Skeletal muscle satellite cell (primary cell): Measurements from ENCODE around the gene PPM1N.

Experiments used
- H3K27me3 ChIP-seq: 2 replicates; pipeline ENCODE4 v1.7.0; 2013; ENCODE audit warnings: low read length; ENCODE audit not compliant: control insufficient read depth, insufficient read depth
- H3K36me3 ChIP-seq: 2 replicates; pipeline ENCODE4 v1.7.0; 2013; ENCODE audit warnings: mild to moderate bottlenecking, control low read depth, low read length; ENCODE audit not compliant: insufficient read depth
- H3K4me1 ChIP-seq: 2 replicates; pipeline ENCODE4 v1.7.0; 2013; ENCODE audit warnings: low read length; ENCODE audit not compliant: control insufficient read depth, insufficient read depth
- H3K4me2 ChIP-seq: 2 replicates; pipeline ENCODE4 v1.7.0; 2013; ENCODE audit warnings: mild to moderate bottlenecking, low read length
- H3K4me3 ChIP-seq: 2 replicates; pipeline ENCODE4 v1.7.0; 2013; ENCODE audit warnings: low read length
- H3K9ac ChIP-seq: 2 replicates; pipeline ENCODE4 v1.7.0; 2013; ENCODE audit warnings: mild to moderate bottlenecking, low read depth, low read length, moderate library complexity
- H3K9me3 ChIP-seq: replicated peaks from 2 replicates; pipeline ENCODE4 v1.7.0; 2013; ENCODE audit warnings: mild to moderate bottlenecking, control low read depth, low read length

PPM1N gene

GRCh38 chr19:45515081-45515624, 16.9 kb downstream of the PPM1N start:
- Histone ChIP-seq H3K36me3 (peaks cover 53% of the 10 kb centered on the region), H3K9ac (peak overlapping the region; percentile 30), H3K4me2 (no peak overlapping the region), H3K4me1 (peaks cover 17% of the 10 kb centered on the region), H3K27me3 (no peaks in the 10 kb centered on the region), H3K4me3 (no peak overlapping the region), H3K9me3 (no peaks in the 10 kb centered on the region)

DNA sequence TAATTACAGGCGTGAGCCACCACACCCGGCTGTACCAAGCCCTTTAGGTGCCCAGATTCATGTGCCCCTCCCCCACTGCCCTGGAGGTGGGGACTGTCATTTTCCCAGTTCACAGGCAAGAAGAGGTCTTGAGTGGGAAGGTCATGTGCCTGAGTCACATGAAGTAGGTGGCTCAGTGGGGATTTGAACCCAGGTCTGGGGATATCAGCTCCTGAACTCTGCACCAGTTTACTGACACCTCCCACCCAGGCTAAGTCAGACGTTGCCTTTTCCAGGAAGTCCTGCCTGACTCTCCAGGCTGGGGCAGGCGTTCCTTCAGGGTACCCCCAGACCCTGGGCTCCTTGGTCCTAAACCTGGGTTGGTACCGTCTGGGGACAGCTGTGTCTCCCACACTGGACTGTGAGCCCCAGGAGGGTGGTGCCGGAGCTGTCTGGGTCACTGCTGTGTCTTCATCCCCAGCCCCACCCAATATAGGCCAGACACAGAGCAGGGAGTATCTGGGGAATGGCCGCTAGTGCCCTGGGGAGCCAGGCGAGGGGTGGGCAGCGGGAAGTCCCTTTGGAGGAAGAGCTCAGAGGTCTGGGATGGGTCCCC, 17.7 kb downstream of the PPM1N start:
- Histone ChIP-seq H3K27me3 (no peaks in the 10 kb centered on the region), H3K9ac (no peak overlapping the region), H3K4me2 (no peak overlapping the region), H3K4me1 (peaks cover 17% of the 10 kb centered on the region), H3K4me3 (no peak overlapping the region), H3K9me3 (no peaks in the 10 kb centered on the region), H3K36me3 (peaks cover 56% of the 10 kb centered on the region)

DNA sequence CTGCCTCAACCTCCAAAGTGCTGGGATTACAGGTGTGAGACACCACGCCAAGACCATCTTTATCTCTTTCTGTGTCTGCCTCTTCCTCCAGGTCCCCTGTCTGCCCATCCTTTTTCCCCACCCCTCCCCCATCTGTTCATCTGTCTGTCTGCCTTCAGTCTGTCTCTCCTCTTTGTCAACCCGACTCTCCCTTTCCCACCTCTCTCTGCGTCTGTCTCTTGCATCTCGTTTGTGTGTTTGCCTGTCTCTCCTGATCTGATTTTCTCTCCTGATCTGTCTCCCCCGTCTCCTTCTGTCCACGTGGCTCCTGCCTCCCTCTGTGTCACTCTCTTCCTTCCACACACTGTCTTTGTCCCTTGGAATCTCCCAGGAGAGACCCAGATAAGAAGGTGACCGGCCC, 19.0 kb downstream of the PPM1N start:
- peaks cover 61% of the 10 kb centered on the region for H3K36me3 ChIP-seq
- no peak overlapping the region for H3K4me3 ChIP-seq

DNA sequence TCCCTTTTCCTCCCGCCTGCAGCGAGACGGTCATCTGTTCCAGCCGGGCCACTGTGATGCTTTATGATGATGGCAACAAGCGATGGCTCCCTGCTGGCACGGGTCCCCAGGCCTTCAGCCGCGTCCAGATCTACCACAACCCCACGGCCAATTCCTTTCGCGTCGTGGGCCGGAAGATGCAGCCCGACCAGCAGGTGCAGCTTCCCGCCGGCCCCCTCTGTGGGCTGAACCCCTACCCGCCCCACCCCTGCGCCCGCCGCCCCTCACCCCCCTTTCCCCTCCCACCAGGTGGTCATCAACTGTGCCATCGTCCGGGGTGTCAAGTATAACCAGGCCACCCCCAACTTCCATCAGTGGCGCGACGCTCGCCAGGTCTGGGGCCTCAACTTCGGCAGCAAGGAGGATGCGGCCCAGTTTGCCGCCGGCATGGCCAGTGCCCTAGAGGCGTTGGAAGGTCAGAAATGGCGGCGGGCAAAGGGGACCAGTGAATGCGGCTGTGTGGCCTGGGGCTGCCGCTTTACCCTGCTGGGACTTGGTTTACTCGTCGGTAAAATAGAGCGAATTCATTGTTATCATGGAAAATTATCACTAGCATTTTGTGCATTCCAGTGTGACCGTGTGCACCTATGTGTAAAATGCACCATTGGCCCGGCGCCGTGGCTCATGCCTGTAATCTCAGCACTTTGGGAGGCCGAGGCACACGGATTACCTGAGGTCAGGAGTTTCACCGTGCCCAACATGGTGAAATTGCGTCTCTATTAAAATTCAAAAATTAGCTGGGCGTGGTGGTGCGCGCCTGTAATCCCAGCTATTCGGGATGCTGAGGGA, 19.6 kb downstream of the PPM1N start:
- Histone ChIP-seq H3K4me3 (no peak overlapping the region), H3K4me2 (no peak overlapping the region), H3K27me3 (no peaks in the 10 kb centered on the region), H3K9ac (no peak overlapping the region), H3K9me3 (no peaks in the 10 kb centered on the region), H3K4me1 (peaks cover 21% of the 10 kb centered on the region), H3K36me3 (peaks cover 66% of the 10 kb centered on the region)

More for the DNA sequence above, 19.0 kb downstream of the PPM1N start:
- no peak overlapping the region for H3K9ac ChIP-seq
- H3K4me2 ChIP-seq, result no peak overlapping the region
- peaks cover 17% of the 10 kb centered on the region for H3K4me1 ChIP-seq
- no peaks in the 10 kb centered on the region for H3K9me3 ChIP-seq
- H3K27me3 ChIP-seq, result no peaks in the 10 kb centered on the region

- Histone ChIP-seq H3K4me3 (no peak overlapping the region), H3K9me3 (no peaks in the 10 kb centered on the region), H3K9ac (no peak overlapping the region), H3K27me3 (no peaks in the 10 kb centered on the region), H3K4me2 (no peak overlapping the region), H3K36me3 (peaks cover 67% of the 10 kb centered on the region), H3K4me1 (peaks cover 26% of the 10 kb centered on the region)
Measured at GRCh38 chr19:45518469-45518826, 20.2 kb downstream of the PPM1N start.

GRCh38 chr19:45522010-45522941, 24.0 kb downstream of the PPM1N start:
- no peak overlapping the region for H3K4me3 ChIP-seq
- H3K9ac ChIP-seq, result peak overlapping the region; percentile 33

DNA sequence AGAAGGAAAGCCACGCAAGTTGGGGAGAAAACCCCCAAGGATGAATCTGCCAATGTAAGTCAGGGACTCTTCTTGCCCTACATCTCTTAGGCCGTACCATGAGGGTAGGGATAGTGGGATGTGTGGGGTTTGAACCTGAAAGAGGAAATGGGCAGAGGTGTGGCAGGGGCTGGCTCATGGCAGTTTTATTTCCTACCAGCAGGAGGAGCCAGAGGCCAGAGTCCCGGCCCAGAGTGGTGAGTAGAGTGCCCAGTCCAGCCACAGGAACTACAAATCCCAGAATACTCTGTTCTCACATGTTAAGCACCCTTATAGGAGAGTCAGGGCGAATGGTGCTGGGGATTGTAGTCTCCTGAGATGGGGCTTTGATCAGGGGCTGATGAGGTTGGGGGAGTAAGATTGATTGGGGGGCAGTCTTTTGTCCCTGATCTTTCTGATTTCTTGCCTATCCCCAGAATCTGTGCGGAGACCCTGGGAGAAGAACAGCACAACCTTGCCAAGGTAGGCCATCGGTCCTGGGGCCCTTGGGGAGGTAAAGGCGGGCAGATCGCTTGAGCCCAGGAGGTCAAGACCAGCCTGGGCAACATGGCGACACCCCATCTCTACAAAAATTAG, 25.5 kb downstream of the PPM1N start:
- Histone ChIP-seq H3K4me3 (no peak overlapping the region), H3K36me3 (peaks cover 71% of the 10 kb centered on the region), H3K9ac (peak overlapping the region; percentile 29), H3K4me1 (peaks cover 10% of the 10 kb centered on the region), H3K9me3 (no peaks in the 10 kb centered on the region), H3K27me3 (no peaks in the 10 kb centered on the region), H3K4me2 (peak overlapping the region; percentile 24)

More at GRCh38 chr19:45522010-45522941, 24.0 kb downstream of the PPM1N start:
- Histone ChIP-seq H3K36me3 (peaks cover 72% of the 10 kb centered on the region), H3K4me2 (no peak overlapping the region), H3K27me3 (no peaks in the 10 kb centered on the region), H3K4me1 (peaks cover 10% of the 10 kb centered on the region), H3K9me3 (no peaks in the 10 kb centered on the region)

DNA sequence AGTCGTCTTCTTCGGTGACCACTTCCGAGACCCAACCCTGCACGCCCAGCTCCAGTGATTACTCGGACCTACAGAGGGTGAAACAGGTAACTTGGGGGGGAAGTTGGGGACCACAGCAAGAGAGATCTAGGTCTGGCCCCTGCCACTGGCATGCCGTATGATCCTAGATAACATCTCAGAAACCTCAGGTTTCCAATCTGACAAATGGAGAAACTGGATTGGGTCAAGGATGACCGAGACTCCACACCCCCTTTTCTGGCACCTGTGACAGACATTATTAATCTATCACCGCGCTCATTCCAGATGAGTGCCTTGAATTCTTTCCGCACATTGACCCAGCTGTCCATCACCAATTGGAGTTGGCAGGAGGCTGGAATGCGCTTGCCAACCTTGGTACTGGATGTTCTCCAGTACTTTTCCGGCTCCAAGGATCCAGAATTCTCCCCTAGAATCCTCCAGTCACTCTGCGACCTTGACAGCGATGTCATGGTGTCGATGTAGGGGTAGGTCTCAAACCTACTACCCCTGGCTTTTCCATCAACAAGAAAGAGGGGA, 26.4 kb downstream of the PPM1N start:
- Histone ChIP-seq H3K4me1 (peaks cover 10% of the 10 kb centered on the region), H3K27me3 (no peaks in the 10 kb centered on the region), H3K4me2 (no peak overlapping the region), H3K4me3 (no peak overlapping the region), H3K36me3 (peaks cover 78% of the 10 kb centered on the region), H3K9me3 (no peaks in the 10 kb centered on the region), H3K9ac (no peak overlapping the region)

DNA sequence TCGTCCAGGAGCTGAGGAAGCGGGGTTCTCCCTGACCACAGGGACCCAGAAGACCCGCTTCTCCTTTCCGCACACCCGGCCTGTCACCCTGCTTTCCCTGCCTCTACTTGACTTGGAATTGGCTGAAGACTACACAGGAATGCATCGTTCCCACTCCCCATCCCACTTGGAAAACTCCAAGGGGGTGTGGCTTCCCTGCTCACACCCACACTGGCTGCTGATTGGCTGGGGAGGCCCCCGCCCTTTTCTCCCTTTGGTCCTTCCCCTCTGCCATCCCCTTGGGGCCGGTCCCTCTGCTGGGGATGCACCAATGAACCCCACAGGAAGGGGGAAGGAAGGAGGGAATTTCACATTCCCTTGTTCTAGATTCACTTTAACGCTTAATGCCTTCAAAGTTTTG, 27.9 kb downstream of the PPM1N start:
- no peak overlapping the region for H3K9ac ChIP-seq
- no peak overlapping the region for H3K4me3 ChIP-seq
- peaks cover 68% of the 10 kb centered on the region for H3K36me3 ChIP-seq
- H3K27me3 ChIP-seq, result no peaks in the 10 kb centered on the region
- H3K4me1 ChIP-seq, result peaks cover 10% of the 10 kb centered on the region
- no peak overlapping the region for H3K4me2 ChIP-seq
- H3K9me3 ChIP-seq, result no peaks in the 10 kb centered on the region

- H3K4me3 ChIP-seq, result no peak overlapping the region
- peaks cover 10% of the 10 kb centered on the region for H3K4me1 ChIP-seq
- no peak overlapping the region for H3K9ac ChIP-seq
- H3K27me3 ChIP-seq, result no peaks in the 10 kb centered on the region
- no peaks in the 10 kb centered on the region for H3K9me3 ChIP-seq
- peaks cover 60% of the 10 kb centered on the region for H3K36me3 ChIP-seq
- H3K4me2 ChIP-seq, result no peak overlapping the region
Measured at GRCh38 chr19:45526971-45527370, 28.7 kb downstream of the PPM1N start.
